Stimulated activated CD8-positive, alpha-beta memory T cell treated with anti-CD3 and anti-CD28 coated beads, Interleukin-7, amount 100 ng/mL, for 24 hours (primary cell): ENCODE data around the gene MIB1.
"Not testable (repeated sequence)": the region's sequence is repeated elsewhere in the genome, so short reads cannot be mapped to it uniquely, and the experiment has no call there.

Source experiments
- DNase-seq: peaks from one replicate; pipeline ENCODE4 v3.0.0-alpha.2; 2020; ENCODE audit warnings: low read depth

The MIB1 gene

DNA sequence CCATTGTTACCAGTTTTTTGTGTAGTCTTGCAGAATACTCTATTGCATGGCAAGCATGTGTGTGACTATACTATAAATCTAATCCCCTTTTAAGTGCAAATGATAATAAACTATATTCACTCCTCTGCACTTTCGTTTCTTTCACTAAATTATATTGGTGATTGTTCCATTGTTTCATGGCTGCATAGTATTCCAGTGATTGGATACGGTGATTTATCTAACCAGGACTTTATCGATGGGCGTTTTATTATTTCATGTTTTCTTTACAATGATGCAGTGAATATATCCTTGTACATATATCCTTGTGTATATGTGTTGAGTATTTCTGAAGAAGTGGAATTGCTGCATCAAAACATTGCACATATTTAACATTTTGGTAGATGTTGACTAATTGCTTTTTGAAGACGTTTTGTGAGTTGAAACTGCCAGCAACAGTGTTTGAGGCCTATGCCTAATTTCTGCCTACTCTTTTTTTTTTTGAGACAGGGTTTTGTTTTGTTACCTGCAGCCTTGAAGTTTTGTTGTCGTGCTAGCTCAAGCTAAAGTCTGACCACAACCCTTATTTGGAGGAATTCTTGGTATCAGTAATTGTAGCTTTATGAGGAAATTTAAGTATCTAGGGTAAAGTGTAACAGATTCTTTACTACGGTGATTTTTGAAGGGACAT lies 2.7 kb downstream of the MIB1 start:
- DNase-seq = no peak

DNA sequence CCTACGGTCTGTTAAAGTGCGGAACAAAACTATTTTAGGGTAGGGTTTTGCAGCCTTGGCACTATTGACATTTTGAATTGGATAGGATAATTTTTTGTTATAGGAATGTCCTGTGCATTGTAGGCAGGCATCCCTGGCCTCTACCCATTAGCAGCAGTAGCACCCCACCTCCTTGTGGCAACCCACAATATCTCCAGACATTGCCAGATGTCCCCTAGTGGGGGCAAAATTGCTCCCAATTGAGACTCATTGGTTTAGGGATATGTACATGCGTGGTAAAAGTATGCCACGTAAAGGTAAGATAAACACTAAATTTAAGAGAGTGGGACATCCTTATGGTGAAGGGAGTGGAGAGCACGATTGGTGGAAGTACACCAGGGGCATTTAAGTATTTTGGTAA lies 4.6 kb downstream of the MIB1 start:
- DNase-seq = no peak

DNA sequence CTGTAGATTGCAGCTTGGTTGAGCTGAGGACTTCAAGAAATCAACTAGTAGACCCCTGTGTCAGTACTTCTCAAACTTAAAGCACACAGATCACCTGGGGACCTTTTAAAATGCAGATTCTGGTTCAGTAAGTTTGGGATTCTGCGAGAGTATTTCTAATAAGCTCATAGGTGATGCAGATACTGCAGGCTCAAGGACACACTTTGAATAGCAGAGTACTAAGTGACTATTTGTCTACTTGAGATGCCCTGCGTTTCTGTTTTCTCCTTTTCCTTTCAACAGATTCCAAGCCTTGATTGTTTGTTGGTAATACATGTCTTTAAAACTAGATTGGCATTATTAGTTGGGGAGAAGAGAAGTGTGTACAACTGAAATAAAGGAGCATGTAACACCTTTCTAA lies 6.7 kb downstream of the MIB1 start:
- DNase-seq = no peak

DNA sequence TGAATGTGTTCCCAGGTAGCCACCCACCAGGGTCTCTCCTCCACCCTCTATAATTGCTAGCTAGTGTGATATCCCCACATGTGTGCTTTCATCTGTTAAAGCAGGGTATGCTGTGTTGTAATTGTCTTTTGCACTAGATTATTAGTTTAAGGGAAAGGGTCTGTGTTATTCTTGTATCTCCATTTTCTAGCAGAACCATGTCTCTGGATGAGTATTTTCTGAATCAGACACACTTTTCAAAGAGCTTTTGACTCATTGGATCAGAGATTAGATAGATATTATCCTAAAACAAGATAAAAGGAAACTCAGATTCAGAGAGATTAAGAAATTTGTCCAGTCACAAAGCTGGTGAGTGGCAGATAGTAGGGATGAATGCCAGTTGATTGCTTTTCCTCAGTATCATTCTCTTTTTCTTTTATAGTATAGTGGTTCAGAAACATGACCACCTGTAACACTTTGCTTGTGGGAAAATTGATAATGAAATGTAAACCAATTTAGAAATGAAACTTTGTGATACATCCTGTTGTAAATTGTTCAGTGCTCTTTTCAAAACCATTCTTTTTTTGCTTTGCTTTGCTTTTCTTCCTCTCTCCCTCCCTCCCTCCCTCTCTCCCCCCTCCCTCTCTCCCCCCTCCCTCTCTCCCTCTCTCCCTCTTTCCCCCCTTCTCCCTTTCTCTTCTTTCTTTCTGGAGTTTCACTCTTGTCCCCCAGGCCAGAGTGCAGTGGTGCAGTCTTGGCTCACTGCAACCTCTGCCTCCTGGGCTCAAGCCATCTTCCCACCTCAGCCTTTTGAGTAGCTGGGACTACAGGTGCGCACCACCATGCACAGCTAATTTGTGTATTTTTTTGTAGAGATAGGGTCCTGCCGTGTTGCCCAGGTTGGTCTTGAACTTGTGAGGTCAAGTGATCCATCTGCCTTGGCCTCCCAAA lies 7.4 kb downstream of the MIB1 start:
- no peak for DNase-seq

DNA sequence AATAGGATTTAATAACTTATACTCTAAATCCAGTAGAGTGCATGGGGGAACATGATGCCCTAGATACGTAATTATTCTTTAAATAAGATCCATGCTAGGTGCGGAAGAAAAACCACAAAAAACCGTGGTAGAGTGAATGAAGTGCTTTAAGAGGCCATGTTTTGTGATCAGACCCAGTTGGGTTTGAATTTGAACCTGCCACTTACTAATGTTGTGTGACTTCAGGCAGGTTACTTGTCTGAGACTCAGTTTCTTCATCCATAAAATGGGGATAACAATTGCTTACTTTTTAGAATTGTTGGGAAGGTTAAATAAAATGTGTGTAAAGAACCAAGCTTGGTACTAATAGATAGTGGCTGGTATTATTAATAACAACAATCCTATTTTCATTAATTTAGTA lies 17.2 kb downstream of the MIB1 start:
- no peak for DNase-seq

DNA sequence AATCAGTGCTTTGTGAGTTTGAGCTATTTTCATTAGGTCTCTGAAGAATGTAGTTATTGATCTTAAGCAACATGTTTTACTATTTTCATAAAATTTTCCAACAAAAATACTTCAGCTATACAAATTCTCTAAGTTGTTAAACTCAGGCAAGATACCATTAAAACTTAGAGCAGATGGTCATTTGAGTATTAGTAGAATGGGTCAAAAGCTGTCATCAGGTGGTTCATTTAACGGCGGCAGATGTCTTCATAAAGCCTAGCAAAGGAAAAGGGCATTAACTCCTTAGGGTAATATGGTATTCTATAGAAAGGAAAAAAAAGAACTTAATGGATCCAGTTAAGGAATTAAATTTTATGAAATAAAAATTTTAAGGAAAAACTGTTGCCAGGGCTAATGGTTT lies 19.2 kb downstream of the MIB1 start:
- no peak for DNase-seq

DNA sequence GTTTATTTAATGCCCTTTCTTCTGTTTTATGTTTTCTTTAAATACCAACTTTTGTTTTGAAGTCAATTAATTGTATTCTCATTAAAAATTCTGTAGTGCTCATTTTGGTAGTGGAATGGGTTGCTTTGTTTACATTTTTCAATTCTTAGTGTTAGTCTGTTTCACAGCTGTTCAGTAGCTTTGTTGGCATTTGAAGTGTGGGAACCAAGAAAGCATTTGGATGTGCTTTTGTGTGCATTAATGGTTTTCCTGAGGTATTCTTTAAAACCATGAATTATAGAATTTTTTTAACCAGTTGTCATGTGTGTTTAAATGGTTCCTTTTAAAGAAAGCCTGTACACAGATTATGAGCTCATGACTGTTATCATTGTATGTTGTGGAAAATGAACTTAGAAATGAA lies 19.7 kb downstream of the MIB1 start:
- DNase-seq = no peak

DNA sequence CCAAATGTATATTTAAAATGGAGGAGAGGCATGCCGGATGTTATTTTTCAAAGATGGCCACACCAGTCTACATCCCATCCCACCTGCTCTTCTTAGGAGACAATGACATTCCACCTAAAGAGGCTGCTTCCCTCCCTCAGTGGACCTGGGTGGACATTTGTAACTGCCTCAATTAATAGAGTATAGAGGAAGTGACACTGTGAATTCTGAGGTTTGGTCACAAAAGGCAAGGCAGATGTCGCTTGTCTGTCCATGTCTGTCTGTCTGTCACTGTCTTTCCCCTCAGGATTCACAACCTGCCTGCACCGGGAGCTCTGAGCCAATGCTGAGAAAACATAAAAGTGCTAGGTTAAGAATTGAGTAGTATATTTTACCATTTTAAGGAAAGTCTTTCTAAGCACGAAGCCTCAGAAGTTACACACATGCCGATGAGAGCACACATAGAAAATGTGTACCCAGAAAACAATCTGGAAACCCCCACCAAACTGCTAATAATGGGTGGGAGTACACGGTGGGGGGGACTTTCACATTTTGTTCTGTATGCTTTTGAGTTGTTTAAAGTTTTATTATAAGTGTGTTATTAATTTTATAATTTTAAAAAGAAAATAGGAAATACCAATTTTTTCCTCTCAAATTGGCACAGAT lies 21.0 kb downstream of the MIB1 start:
- DNase-seq = no peak

DNA sequence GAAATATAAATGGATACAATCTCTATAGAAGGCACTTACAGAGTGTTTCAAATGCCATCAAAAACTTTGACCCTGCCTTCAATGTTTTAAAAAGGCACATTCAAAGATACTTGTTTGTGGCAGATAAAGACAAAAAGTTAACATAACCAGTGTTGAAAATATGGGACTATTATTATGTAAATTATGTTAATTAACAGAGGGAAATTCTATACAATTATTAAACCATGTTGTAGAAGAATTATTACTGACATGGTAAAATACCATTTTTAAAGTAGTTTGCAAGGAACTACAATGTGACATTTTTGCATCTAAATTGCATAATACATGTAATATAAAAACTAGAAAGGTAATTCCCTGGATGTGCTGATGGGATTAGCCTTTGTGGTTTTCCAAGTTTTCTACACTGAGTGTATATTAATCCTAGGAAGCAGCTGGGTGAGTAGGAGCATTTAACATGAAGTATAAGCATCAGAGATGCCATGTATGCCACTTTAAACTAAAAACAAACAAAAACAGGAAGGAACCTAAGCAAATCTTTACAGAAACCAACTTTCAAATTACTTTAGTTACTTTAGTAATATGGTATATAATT lies 21.7 kb downstream of the MIB1 start:
- DNase-seq = no peak

DNA sequence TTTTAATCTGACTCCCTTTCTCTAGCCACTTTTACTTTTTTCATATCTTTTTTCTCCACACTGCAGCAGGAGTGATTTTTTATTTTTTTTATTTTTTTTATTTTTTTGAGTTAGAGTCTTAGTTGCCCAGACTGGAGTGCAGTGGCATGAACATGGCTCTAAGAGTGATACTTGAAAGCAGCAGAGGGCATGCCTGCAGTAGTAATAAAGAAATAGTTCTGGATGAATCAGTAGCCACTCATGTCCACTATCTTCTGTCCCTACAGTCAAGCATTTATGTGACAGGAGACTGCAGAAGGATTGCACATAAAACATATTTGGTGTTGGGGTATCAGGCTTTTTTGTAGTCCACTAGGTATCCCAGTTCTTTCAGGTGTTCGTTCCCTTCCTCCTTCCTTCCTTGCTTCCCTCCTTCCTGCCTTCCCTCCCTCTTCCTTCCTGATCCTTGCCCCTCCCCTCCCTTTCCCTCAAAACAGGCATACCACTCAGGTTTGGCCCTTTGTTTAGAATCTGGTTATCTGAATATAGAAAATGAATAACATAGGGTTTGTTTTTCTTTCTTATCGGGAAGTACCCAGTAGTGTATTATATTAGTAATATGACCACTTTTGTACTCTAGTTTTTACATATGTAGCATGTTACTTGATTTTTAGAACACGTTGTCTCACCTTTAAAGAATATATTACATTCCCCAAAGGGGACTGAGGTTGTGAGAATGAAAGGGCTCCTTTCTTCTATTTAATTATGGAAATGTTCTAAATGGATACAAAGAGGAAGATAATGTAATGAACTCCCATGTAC lies 23.5 kb downstream of the MIB1 start:
- DNase-seq = no peak

DNA sequence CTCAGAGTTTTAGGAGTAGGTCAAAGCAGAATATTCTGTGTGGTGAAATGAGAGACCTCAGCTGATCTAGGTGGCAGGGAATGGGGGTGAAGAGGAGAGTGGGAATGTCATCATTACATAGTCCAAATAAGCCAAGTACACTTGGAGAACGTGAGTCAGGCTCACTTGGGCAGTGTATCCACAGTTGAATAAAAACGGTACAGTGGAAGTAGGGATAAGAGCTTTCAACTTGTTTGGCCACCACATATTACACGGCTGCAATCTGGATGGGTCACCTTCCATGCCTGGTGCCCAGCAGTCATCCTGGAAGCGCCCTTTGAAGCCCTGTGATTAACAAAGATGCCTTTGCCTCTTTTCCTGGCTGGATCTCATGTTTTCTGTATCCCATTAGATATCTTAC lies 28.6 kb downstream of the MIB1 start:
- DNase-seq = no peak

DNA sequence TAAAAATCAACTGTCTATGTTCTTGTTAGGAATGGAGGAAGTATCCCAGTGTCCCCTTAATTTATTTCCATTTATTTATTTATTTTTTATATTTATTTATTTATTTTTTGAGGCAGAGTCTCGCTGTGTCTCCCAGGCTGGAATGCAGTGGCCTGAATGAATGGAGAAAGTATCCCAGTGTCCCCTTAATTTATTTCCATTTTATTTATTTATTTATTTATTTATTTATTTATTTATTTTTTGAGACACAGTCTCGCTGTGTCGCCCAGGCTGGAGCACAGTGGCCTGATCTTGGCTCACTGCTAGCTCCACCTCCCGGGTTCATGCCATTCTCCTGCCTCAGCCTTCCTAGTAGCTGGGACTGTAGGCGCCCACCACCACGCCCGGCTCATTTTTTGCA lies 34.1 kb downstream of the MIB1 start:
- no peak for DNase-seq

DNA sequence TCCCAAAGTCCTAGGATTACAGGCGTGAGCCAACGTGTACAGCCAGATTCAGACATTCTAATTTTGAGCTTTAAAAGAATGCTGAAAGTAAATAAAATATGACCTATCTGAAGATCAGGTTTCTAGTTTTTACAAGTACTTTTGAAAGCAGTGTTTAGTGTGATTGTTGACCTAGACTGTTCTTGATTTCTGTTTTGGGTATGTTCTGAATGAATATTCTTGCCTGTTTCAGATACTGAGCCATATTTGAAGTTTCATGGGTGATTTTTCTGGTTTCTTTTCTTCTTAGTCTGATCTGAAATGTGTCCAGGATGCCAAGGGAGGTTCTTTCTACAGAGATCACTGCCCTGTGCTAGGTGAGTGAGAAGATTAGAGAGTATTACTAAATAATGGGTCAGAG lies 37.2 kb downstream of the MIB1 start:
- DNase-seq = no peak

DNA sequence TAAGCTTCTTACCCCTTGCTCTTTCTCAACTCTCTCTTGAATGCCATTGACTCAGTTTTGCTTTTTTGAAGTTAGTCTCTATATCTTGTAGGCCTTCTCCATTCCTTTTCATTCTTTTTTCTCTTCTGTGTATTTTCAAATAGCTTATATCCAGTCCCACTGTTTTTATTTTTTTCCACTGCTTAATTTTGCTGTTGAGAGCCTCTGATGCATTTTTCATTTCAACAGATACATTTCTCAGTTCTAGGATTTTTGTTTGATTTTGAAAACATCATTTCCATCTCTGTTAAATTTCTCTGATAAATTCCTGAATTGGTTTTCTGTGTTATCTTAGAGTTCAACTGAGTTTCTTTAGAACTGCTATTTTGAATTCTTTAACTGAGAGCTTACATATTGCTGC lies 45.9 kb downstream of the MIB1 start:
- no peak for DNase-seq

DNA sequence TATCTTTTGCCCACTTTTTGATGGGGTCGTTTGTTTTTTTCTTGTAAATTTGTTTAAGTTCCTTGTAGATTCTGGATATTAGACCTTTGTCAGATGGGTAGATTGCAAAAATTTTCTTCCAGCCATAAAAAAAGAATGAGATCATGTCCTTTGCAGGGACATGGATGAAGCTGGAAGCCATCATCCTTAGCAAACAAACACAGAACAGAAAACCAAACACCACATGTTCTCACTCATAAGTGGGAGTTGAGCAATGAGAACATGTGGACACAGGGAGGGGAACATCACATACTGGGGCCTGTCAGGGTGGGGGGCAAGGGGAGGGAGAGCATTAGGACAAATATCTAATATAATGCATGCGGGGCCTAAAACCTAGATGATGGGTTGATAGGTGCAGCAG lies 55.5 kb downstream of the MIB1 start:
- not testable (repeated sequence) for DNase-seq

DNA sequence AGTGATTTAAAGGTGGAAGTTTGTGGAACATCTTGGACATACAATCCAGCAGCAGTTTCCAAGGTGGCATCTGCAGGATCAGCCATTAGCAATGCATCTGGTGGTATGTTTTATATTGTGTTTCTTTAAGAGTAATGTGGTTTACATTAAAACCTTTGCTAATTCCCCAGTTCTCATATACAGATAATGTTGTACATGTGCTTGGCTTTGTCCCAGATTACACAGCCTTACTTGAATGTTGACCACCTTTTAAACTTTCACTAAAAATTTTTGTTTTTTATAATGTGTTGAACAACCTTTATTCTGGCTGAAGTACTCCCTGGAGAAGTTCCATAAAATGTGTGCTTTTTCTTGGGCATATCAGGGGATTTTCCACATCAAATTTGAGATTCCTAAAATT lies 57.5 kb downstream of the MIB1 start:
- no peak for DNase-seq

DNA sequence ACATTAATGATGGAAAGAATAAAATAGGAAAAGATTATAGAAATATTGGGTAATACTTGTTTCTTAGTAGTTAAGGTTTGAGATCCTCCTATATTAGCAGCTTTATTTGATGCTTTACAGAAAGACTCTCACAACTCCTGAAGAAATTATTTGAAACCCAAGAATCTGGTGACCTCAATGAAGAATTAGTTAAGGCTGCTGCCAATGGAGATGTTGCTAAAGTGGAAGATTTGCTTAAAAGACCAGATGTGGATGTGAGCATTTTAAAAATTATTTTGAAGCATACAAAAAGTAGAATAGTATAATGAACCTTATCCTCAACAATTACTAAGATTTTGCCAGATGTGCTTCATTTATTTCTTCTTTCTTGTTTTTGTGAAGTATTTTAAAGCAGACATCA lies 59.1 kb downstream of the MIB1 start:
- no peak for DNase-seq

DNA sequence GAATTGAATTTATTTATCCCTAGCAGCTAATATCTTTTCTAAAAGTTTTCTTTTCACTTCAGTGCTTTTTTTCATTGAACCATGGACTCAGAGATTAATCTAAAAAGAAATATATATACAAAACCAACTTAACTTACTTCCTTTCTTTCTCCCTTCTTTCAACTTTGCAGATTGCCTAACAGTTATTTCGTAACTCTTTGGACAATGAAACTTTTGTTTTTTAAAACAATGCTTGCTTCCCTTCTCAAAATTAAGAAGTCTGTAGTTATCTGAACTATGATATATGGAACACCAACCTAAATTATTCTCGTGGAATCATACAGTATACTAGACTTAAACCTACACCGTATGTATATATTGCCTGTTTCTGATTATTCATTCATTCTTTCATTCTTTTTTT lies 62.9 kb downstream of the MIB1 start:
- DNase-seq = no peak

DNA sequence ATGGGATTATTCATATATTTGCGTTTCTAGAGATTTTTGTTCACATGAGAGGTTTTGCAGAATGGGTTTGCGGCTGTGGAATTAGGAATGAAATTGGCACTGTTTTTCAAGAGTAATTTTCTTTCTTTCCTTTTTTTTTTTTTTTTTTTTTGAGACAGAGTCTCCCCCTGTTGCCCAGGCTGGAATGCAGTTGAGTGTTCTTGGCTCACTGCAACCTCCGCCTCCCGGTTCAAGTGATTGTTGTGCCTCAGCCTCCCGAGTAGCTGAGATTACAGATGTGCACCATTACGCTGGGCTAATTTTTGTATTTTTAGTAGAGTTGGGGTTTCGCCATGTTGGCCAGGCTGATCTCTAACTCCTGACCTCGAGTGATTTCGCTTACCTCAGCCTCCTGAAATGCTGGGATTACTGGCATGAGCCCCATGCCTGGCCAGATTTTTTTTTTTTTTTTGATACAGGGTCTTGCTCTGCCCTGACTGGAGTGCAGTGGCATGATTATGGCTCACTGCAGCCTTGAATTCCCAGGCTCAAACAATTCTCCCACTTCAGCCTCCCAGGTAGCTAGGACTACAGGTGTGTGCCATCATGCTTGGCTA lies 65.3 kb downstream of the MIB1 start:
- DNase-seq = no peak

DNA sequence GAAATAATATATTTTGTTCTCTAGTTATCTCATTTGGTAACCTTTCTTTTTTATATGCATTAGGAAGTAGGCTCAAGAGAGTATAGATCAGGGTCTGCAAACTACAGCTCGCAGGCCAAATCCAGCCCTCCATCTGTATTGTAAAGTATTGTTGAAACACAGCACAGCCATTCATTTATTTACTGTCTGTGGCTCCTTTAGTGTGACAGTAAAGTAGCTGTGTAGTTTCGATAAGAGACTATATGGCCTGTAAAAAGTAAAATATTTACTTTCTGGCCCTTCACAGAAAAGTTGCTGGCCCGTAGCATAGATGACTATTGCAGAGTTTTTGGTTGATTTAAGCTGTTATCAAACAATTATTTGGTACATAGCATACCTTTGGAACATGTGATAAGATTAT lies 67.6 kb downstream of the MIB1 start:
- no peak for DNase-seq

DNA sequence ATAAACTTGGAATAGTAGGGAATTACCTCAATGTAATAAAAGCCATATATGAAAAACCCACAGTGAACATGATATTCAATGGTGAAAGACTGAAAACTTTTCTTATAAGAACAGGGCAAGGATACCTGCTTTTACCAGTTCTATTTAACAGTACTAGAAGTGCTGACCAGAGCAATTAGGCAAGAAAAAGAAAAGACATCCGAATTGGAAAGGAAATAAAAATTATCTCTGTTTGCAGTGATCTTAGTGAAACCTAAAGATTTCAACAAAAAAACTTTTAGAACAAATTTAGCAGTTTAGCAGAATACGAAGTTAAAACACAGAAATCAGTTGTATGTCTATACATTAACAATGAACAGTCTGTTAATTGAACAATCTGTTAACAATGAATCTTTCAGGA lies 69.1 kb downstream of the MIB1 start:
- DNase-seq = no peak

DNA sequence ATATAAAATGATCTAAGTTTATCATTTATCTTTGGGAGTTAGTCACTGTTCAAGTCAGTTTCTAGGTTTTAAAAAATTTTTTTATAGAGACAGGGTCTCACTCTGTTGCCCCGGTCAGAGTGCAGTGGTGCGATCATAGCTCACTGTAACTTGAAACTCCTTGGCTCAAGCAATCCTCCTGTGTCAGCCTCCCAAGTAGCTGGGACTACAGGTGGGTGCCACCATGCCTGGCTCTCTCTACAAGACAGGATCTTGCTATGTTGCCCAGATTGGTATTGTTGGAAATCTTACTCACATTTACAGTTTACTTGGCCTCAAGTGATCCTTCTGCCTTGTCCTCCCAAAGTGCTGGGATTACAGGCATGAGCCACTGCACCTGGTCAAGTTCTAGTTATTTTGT lies 74.5 kb downstream of the MIB1 start:
- DNase-seq = no peak
